ENCODE measurements around the gene UBE3A. TPM values are rescaled to one million over a fixed set of nuclear protein-coding genes. Genes with fewer than 3 reads are reported as not detected.

UBE3A gene
- 70.1 TPM for polyA plus RNA-seq (2013, experiment 1 of 4)
- 68.2 TPM for polyA plus RNA-seq (2013, experiment 2 of 4)
- polyA plus RNA-seq (2013, experiment 3 of 4): 51.3 TPM
- polyA plus RNA-seq (2013, experiment 4 of 4): 64.6 TPM

GRCh38 chr15:25438601-25439368 is at the start of gene UBE3A:
UBE3A (minus strand) TSS chr15:25439024; CDS start chr15:25409107, 29,917 bp downstream.
- no peaks in the 10 kb centered on the region for H3K4me1 ChIP-seq (ENCODE audit: control insufficient read depth, insufficient read depth, low read length)
- no peaks in the 10 kb centered on the region for H3K36me3 ChIP-seq (ENCODE audit: control insufficient read depth, insufficient read depth, low read length)
- WGBS, 2 experiments: 0% methylated on average over 97 of the region's 97 CpGs
- no peaks in the 10 kb centered on the region for H3K9me3 ChIP-seq (ENCODE audit: control insufficient read depth, low read length)
- peak within 1 kb of the TSS; percentile 94 for H3K27ac ChIP-seq (ENCODE audit: insufficient read depth, low read depth, low read length, poor library complexity, severe bottlenecking)
- no peaks in the 10 kb centered on the region for H3K27me3 ChIP-seq (ENCODE audit: control insufficient read depth, insufficient read depth, low read length, poor library complexity, severe bottlenecking)
- peak within 1 kb of the TSS; percentile 83 for H3K4me3 ChIP-seq (ENCODE audit: insufficient read depth, low read depth, low read length)

GRCh38 chr15:25487226-25487884 is 48.5 kb upstream of the UBE3A start:
- WGBS, 2 experiments: 92% methylated on average over 4 to 5 of the region's 5 CpGs
- H3K27ac ChIP-seq (ENCODE audit: insufficient read depth, low read depth, low read length, poor library complexity, severe bottlenecking): no peak overlapping the region
- no peaks in the 10 kb centered on the region for H3K36me3 ChIP-seq (ENCODE audit: control insufficient read depth, insufficient read depth, low read length)
- no peak overlapping the region for H3K4me3 ChIP-seq (ENCODE audit: insufficient read depth, low read depth, low read length)
- H3K27me3 ChIP-seq (ENCODE audit: control insufficient read depth, insufficient read depth, low read length, poor library complexity, severe bottlenecking): no peaks in the 10 kb centered on the region
- no peaks in the 10 kb centered on the region for H3K9me3 ChIP-seq (ENCODE audit: control insufficient read depth, low read length)
- H3K4me1 ChIP-seq (ENCODE audit: control insufficient read depth, insufficient read depth, low read length): no peaks in the 10 kb centered on the region

DNA sequence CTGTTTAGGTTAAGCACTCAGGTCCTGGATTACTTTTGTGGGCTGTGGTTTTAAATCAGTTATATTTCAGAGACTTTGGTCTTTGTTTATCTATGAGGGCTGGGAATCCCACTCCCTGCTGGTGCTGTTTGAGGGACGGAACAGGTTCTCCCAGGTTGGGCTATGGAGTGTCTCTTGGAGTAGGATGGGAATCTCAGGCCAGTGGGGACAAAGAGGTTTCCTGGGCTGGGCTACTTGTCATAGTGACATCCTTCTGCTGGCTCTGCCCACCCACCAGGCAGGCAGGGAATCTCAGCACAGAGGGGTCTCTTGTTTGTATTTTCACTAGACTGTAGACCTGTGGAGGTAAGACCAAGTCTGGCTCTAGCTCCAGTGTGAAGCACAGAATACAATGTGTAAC is 47.2 kb upstream of the UBE3A start:
- H3K4me3 ChIP-seq (ENCODE audit: insufficient read depth, low read depth, low read length): no peak overlapping the region
- no peaks in the 10 kb centered on the region for H3K9me3 ChIP-seq (ENCODE audit: control insufficient read depth, low read length)
- H3K27ac ChIP-seq (ENCODE audit: insufficient read depth, low read depth, low read length, poor library complexity, severe bottlenecking): no peak overlapping the region
- peaks cover 7% of the 10 kb centered on the region for H3K4me1 ChIP-seq (ENCODE audit: control insufficient read depth, insufficient read depth, low read length)
- H3K36me3 ChIP-seq (ENCODE audit: control insufficient read depth, insufficient read depth, low read length): no peaks in the 10 kb centered on the region
- WGBS, 2 experiments: 72 to 80% methylated on average over 1 of the region's 1 CpG
- no peaks in the 10 kb centered on the region for H3K27me3 ChIP-seq (ENCODE audit: control insufficient read depth, insufficient read depth, low read length, poor library complexity, severe bottlenecking)

DNA sequence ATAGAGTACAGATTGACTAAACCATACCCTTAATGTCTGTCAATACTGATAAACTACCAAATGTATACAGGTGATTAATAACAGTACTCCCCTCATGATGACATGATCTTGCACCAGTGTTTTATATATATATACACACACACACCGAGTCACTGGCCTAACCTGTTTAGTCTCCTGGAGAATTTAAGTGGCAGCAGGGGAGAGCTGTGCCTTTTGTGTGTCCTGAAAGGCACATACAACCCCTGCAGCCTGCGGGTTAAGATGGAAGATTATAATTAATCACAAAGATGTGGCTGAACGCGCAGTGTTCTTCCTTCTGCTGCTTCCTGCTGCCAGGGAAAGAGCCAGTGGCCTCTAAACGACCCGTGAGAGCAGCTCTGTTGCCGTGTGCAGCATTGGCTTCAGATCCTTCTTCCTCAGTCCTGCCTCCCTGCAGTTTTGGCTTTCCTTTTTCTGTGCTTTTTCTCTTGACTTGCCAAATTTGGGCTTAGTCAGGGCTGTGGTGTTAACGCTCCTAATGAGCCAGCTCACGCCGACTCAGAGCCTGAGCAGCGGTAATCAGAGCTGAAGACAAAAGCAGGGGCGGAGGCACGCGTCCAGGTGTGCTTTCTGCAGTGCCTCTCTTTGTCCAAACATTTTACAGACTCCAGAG is 42.5 kb upstream of the UBE3A start:
- H3K9me3 ChIP-seq (ENCODE audit: control insufficient read depth, low read length): no peaks in the 10 kb centered on the region
- 16 to 18% methylated on average over 14 of the region's 14 CpGs for WGBS, 2 experiments
- H3K4me1 ChIP-seq (ENCODE audit: control insufficient read depth, insufficient read depth, low read length): peaks cover 10% of the 10 kb centered on the region
- no peak overlapping the region for H3K4me3 ChIP-seq (ENCODE audit: insufficient read depth, low read depth, low read length)
- H3K27me3 ChIP-seq (ENCODE audit: control insufficient read depth, insufficient read depth, low read length, poor library complexity, severe bottlenecking): no peaks in the 10 kb centered on the region
- peak overlapping the region; percentile 26 for H3K27ac ChIP-seq (ENCODE audit: insufficient read depth, low read depth, low read length, poor library complexity, severe bottlenecking)
- H3K36me3 ChIP-seq (ENCODE audit: control insufficient read depth, insufficient read depth, low read length): no peaks in the 10 kb centered on the region

- Histone ChIP-seq H3K4me1 (ENCODE audit: control insufficient read depth, insufficient read depth, low read length) (peaks cover 10% of the 10 kb centered on the region), H3K36me3 (ENCODE audit: control insufficient read depth, insufficient read depth, low read length) (no peaks in the 10 kb centered on the region), H3K27me3 (ENCODE audit: control insufficient read depth, insufficient read depth, low read length, poor library complexity, severe bottlenecking) (no peaks in the 10 kb centered on the region), H3K4me3 (ENCODE audit: insufficient read depth, low read depth, low read length) (no peak overlapping the region), H3K9me3 (ENCODE audit: control insufficient read depth, low read length) (no peaks in the 10 kb centered on the region), H3K27ac (ENCODE audit: insufficient read depth, low read depth, low read length, poor library complexity, severe bottlenecking) (no peak overlapping the region)
- 92 to 94% methylated on average over 3 of the region's 3 CpGs for WGBS, 2 experiments
Observed at GRCh38 chr15:25478313-25478712, 39.5 kb upstream of the UBE3A start.

DNA sequence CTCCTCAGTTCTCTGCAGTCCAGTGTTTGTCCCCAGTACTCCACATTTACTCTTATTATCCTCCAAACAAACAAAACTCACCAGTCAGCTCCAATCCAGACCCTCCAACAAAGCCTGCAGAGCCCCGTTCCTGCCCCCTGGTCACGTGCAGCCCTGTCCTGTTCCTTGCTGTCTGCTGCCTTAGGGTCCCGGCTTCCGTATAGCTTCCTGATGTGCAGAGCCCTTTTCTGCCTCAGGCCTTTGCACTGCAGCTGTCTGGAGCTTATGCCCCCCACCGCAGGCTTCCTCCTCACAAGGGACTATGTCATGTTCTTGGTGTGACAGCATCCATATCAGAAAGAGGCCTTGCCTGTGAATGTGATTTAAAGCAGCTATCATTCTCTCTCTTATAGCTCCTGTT is 39.0 kb upstream of the UBE3A start:
- Histone ChIP-seq H3K27me3 (ENCODE audit: control insufficient read depth, insufficient read depth, low read length, poor library complexity, severe bottlenecking) (no peaks in the 10 kb centered on the region), H3K36me3 (ENCODE audit: control insufficient read depth, insufficient read depth, low read length) (no peaks in the 10 kb centered on the region), H3K4me3 (ENCODE audit: insufficient read depth, low read depth, low read length) (no peak overlapping the region), H3K9me3 (ENCODE audit: control insufficient read depth, low read length) (no peaks in the 10 kb centered on the region), H3K4me1 (ENCODE audit: control insufficient read depth, insufficient read depth, low read length) (peaks cover 10% of the 10 kb centered on the region), H3K27ac (ENCODE audit: insufficient read depth, low read depth, low read length, poor library complexity, severe bottlenecking) (no peak overlapping the region)
- WGBS, 2 experiments: 93 to 95% methylated on average over 5 of the region's 5 CpGs

GRCh38 chr15:25474251-25474650 is 35.4 kb upstream of the UBE3A start:
- H3K4me3 ChIP-seq (ENCODE audit: insufficient read depth, low read depth, low read length): no peak overlapping the region
- 93 to 94% methylated on average over 4 of the region's 4 CpGs for WGBS, 2 experiments
- H3K9me3 ChIP-seq (ENCODE audit: control insufficient read depth, low read length): no peaks in the 10 kb centered on the region
- no peaks in the 10 kb centered on the region for H3K27me3 ChIP-seq (ENCODE audit: control insufficient read depth, insufficient read depth, low read length, poor library complexity, severe bottlenecking)
- H3K36me3 ChIP-seq (ENCODE audit: control insufficient read depth, insufficient read depth, low read length): no peaks in the 10 kb centered on the region
- no peak overlapping the region for H3K27ac ChIP-seq (ENCODE audit: insufficient read depth, low read depth, low read length, poor library complexity, severe bottlenecking)
- H3K4me1 ChIP-seq (ENCODE audit: control insufficient read depth, insufficient read depth, low read length): no peaks in the 10 kb centered on the region

DNA sequence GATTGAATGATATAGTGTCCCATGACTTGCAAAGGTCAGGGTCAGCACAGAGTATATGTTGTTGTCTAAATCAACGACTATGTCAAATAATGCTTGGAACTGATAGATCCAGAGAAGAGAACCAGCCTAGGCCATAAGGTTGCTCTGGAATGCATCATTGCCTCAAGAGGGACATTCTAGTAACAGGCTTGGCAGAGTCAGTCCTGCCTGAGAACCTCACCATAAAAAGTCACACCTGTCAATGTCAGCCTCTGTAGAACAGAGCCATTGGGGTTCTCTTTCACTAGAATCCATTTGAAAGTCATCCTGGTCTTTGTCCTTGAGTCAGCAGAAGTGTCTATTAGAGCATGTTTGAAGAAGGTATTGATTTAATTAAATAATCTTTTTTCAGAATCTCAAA is 31.4 kb upstream of the UBE3A start:
- H3K4me3 ChIP-seq (ENCODE audit: insufficient read depth, low read depth, low read length): no peak overlapping the region
- no peaks in the 10 kb centered on the region for H3K36me3 ChIP-seq (ENCODE audit: control insufficient read depth, insufficient read depth, low read length)
- H3K4me1 ChIP-seq (ENCODE audit: control insufficient read depth, insufficient read depth, low read length): no peaks in the 10 kb centered on the region
- 91 to 94% methylated on average over 1 of the region's 1 CpG for WGBS, 2 experiments
- H3K9me3 ChIP-seq (ENCODE audit: control insufficient read depth, low read length): no peaks in the 10 kb centered on the region
- H3K27ac ChIP-seq (ENCODE audit: insufficient read depth, low read depth, low read length, poor library complexity, severe bottlenecking): no peak overlapping the region
- no peaks in the 10 kb centered on the region for H3K27me3 ChIP-seq (ENCODE audit: control insufficient read depth, insufficient read depth, low read length, poor library complexity, severe bottlenecking)

- H3K4me3 ChIP-seq (ENCODE audit: insufficient read depth, low read depth, low read length): no peak overlapping the region
- H3K27me3 ChIP-seq (ENCODE audit: control insufficient read depth, insufficient read depth, low read length, poor library complexity, severe bottlenecking): no peaks in the 10 kb centered on the region
- H3K36me3 ChIP-seq (ENCODE audit: control insufficient read depth, insufficient read depth, low read length): no peaks in the 10 kb centered on the region
- no peaks in the 10 kb centered on the region for H3K4me1 ChIP-seq (ENCODE audit: control insufficient read depth, insufficient read depth, low read length)
- H3K9me3 ChIP-seq (ENCODE audit: control insufficient read depth, low read length): no peaks in the 10 kb centered on the region
- no peak overlapping the region for H3K27ac ChIP-seq (ENCODE audit: insufficient read depth, low read depth, low read length, poor library complexity, severe bottlenecking)
- WGBS, 2 experiments: 89 to 91% methylated on average over 1 of the region's 1 CpG
Observed at GRCh38 chr15:25469377-25469776, 30.6 kb upstream of the UBE3A start.

DNA sequence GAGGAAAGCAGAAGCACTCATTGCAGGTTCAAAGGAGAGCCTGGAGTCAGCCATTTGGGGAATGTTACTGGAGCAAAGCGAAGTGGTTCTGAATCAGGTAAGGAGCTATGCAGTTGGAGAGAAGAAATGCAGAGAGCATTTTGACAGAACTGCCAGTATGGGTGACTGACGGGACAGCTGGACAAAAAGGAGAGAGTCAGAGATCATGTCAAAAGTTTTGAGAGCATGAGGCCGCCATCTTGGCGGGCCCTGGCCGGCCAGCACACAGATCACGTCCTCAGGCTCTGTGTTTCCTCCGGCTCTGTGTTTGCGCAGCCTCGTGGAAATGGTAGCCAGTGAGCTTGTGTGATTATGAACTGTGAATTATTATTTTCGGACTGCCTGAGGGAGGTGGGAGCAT is 29.8 kb upstream of the UBE3A start:
- no peak overlapping the region for H3K27ac ChIP-seq (ENCODE audit: insufficient read depth, low read depth, low read length, poor library complexity, severe bottlenecking)
- no peak overlapping the region for H3K4me3 ChIP-seq (ENCODE audit: insufficient read depth, low read depth, low read length)
- H3K9me3 ChIP-seq (ENCODE audit: control insufficient read depth, low read length): no peaks in the 10 kb centered on the region
- no peaks in the 10 kb centered on the region for H3K36me3 ChIP-seq (ENCODE audit: control insufficient read depth, insufficient read depth, low read length)
- 94 to 95% methylated on average over 10 of the region's 10 CpGs for whole genome bisulfite sequencing, 2 experiments
- H3K4me1 ChIP-seq (ENCODE audit: control insufficient read depth, insufficient read depth, low read length): no peaks in the 10 kb centered on the region
- no peaks in the 10 kb centered on the region for H3K27me3 ChIP-seq (ENCODE audit: control insufficient read depth, insufficient read depth, low read length, poor library complexity, severe bottlenecking)
